ENCODE results near the gene CENPU.

DNA sequence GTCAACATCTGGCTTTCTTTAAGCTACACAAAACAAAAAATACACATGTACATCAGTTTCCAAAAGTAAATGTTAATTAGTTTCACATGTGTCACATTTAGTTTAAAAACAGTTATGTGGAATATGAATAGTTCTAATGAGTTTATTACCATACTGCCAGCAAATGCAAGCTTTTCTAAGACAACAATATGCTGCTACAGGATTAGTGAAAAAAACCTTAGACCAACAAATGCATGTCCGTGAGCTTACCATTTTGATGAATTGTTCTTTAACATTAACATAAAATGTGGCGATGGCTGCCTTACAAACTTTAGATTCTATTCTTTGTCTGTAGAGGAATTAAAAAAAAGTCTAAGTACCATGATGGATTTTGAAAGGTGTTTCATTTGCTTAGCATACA lies 31.8 kb downstream of the CENPU start:
- no peak for TF ChIP-seq EZH2 (IDR thresholded peaks at IDR 0.05; ENCODE audit: borderline replicate concordance, insufficient read depth, low read depth, low read length, poor library complexity, severe bottlenecking)
- TF ChIP-seq, protein P1, sequence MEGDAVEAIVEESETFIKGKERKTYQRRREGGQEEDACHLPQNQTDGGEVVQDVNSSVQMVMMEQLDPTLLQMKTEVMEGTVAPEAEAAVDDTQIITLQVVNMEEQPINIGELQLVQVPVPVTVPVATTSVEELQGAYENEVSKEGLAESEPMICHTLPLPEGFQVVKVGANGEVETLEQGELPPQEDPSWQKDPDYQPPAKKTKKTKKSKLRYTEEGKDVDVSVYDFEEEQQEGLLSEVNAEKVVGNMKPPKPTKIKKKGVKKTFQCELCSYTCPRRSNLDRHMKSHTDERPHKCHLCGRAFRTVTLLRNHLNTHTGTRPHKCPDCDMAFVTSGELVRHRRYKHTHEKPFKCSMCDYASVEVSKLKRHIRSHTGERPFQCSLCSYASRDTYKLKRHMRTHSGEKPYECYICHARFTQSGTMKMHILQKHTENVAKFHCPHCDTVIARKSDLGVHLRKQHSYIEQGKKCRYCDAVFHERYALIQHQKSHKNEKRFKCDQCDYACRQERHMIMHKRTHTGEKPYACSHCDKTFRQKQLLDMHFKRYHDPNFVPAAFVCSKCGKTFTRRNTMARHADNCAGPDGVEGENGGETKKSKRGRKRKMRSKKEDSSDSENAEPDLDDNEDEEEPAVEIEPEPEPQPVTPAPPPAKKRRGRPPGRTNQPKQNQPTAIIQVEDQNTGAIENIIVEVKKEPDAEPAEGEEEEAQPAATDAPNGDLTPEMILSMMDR (IDR thresholded peaks at IDR 0.05), result no peak
